T-cell (primary cell): ENCODE measurements around the gene SCAI. TPM values are rescaled to one million over a fixed set of nuclear protein-coding genes. Genes with fewer than 3 reads are reported as not detected.

Experiments
- ATAC-seq, 4 experiments: fragments of 200-7000 bp in 3 of 4; fragments of 150-1000 bp in 1 of 4; cut with Tn5 transposase; replicated peaks in 1 of 4; 1 replicate in 3 of 4; 2 replicates in 1 of 4; pipeline ENCODE4 v1.10.0; 2021; ENCODE audit warnings: moderate library complexity in 3 of 4, mild to moderate bottlenecking in 2 of 4, moderate number of reproducible peaks in 1 of 4
- CTCF ChIA-PET, 2 donors: fragments of 300-600 bp; sonication (Branson Sonifier 250); formaldehyde crosslinking; loops; one replicate each; lab custom pipeline; 2022; ENCODE audit warnings: antibody characterized with exemption in 2 of 2; lab: Charles Lee
- POLR2A ChIA-PET, 2 donors: fragments of 300-600 bp; sonication (Branson Sonifier 250); formaldehyde crosslinking; loops; one replicate each; lab custom pipeline; 2022; ENCODE audit warnings: antibody characterized with exemption in 2 of 2; lab: Charles Lee
- DNase-seq, 35 experiments: peaks; one replicate each; pipeline versions ENCODE4 v3.0.0 to v3.0.0-alpha.2; 2013 to 2023
- H3K27ac ChIP-seq: one replicate; pipeline ENCODE4 v1.5.1; 2013; ENCODE audit warnings: low read length
- H3K27me3 ChIP-seq, 2 experiments: replicated peaks in 1 of 2; 1 replicate in 1 of 2; 2 replicates in 1 of 2; pipeline versions ENCODE4 v1.6.1 to v1.7.0; 2013; ENCODE audit warnings: low read length in 1 of 2, mixed read lengths in 1 of 2; ENCODE audit not compliant: control insufficient read depth in 2 of 2, insufficient read depth in 2 of 2; ENCODE audit errors: extremely low read depth in 1 of 2
- H3K36me3 ChIP-seq, 2 donors: 1 replicate in 1 of 2; 2 replicates in 1 of 2; pipeline versions ENCODE4 v1.6.1 to v1.7.0; 2013; ENCODE audit warnings: low read length in 1 of 2; ENCODE audit not compliant: control insufficient read depth in 2 of 2, insufficient read depth in 1 of 2; ENCODE audit errors: extremely low read depth in 1 of 2
- H3K4me1 ChIP-seq, 2 experiments: 1 replicate in 1 of 2; 2 replicates in 1 of 2; pipeline versions ENCODE4 v1.6.1 to v1.7.0; 2013; ENCODE audit warnings: low read length in 2 of 2, mixed read lengths in 1 of 2; ENCODE audit not compliant: insufficient read depth in 2 of 2, control insufficient read depth in 1 of 2; ENCODE audit errors: extremely low read depth in 1 of 2
- H3K4me3 ChIP-seq, 2 donors: 1 replicate in 1 of 2; 2 replicates in 1 of 2; pipeline versions ENCODE4 v1.5.1 to v1.7.0; 2013; ENCODE audit warnings: mild to moderate bottlenecking in 2 of 2, low read length in 1 of 2, moderate library complexity in 1 of 2; ENCODE audit not compliant: control insufficient read depth in 1 of 2; ENCODE audit errors: extremely low read depth in 1 of 2
- H3K9me3 ChIP-seq: 2 replicates; pipeline ENCODE4 v1.7.0; 2013
- H3K27ac Mint-ChIP-seq, 2 donors: one replicate each; pipeline ENCODE4 v1.8.0; 2020 to 2021; ENCODE audit warnings: mild to moderate bottlenecking in 2 of 2, mixed read lengths in 2 of 2
- H3K27me3 Mint-ChIP-seq, 2 donors: one replicate each; pipeline ENCODE4 v1.8.0; 2021 to 2022; ENCODE audit warnings: mixed read lengths in 2 of 2
- H3K36me3 Mint-ChIP-seq: one replicate; pipeline ENCODE4 v1.8.0; 2021; ENCODE audit warnings: mixed read lengths
- H3K4me1 Mint-ChIP-seq, 3 donors: one replicate each; pipeline ENCODE4 v1.8.0; 2020 to 2022; ENCODE audit warnings: mixed read lengths in 3 of 3, mild to moderate bottlenecking in 1 of 3
- H3K4me3 Mint-ChIP-seq, 3 donors: one replicate each; pipeline ENCODE4 v1.8.0; 2020 to 2022; ENCODE audit warnings: mild to moderate bottlenecking in 3 of 3, mixed read lengths in 3 of 3, moderate library complexity in 3 of 3
- H3K9me3 Mint-ChIP-seq, 3 donors: one replicate each; pipeline ENCODE4 v1.8.0; 2020 to 2022; ENCODE audit warnings: mixed read lengths in 3 of 3
- WGBS: methylation state at CpG from one replicate; pipeline ENCODE4 v1.1.5; 2013; ENCODE audit warnings: missing lambda C conversion rate; ENCODE audit not compliant: insufficient coverage; 5-methylcytosine and 5-hydroxymethylcytosine counted together
- total RNA-seq, 35 experiments: library from RNA in 6 of 35; stranded (reverse) in 6 of 35; fragments of 120-200 nt in 1 of 35; gene quantifications; one replicate each; pipeline versions ENCODE4 v1.2.1 to v1.2.4 and lab custom pipeline; 2013 to 2026

The SCAI gene
- total RNA-seq, 5 donors from 2014 or later (not counting 1 experiment from before 2014, with no cell fraction given), result 11.4 to 14.3 (median 13.3) TPM

GRCh38 chr9:125106285-125106893 is 36.9 kb downstream of the SCAI start:
- H3K4me1 ChIP-seq, result no peaks in the 10 kb centered on the region
- H3K36me3 ChIP-seq, result no peaks in the 10 kb centered on the region
- Mint-ChIP-seq H3K27me3 (no peaks in the 10 kb centered on the region), H3K4me3 (no peak overlapping the region), H3K4me1 (peaks cover 8 to 22% (median 14%) of the 10 kb centered on the region in 3 donors), H3K27ac (no peak overlapping the region), H3K9me3 (peaks cover 0 to under 1% (median 0%) of the 10 kb centered on the region in 3 donors), H3K36me3 (peaks cover 3% of the 10 kb centered on the region)
- no peaks in the 10 kb centered on the region for H3K27me3 ChIP-seq
- H3K27ac ChIP-seq, result no peak overlapping the region
- POLR2A ChIA-PET, result interaction anchor here (0.6 to 0.7 kb wide), 2 partner anchors 249 to 1222 kb away, joined by 3 to 5 read pairs; no protein-coding TSS in a partner anchor
- no peak for ATAC-seq
- CTCF ChIA-PET, result no interaction called here
- no peak overlapping the region for H3K4me3 ChIP-seq
- H3K9me3 ChIP-seq, result no peaks in the 10 kb centered on the region
- DNase-seq, result no peak

- H3K9me3 ChIP-seq, result no peaks in the 10 kb centered on the region
- POLR2A ChIA-PET, result no interaction called here
- no peaks in the 10 kb centered on the region for H3K36me3 ChIP-seq
- ATAC-seq, result no peak
- H3K27me3 Mint-ChIP-seq, result no peaks in the 10 kb centered on the region
- no peak overlapping the region for H3K4me3 Mint-ChIP-seq
- DNase-seq, result no peak
- H3K4me1 Mint-ChIP-seq, result peaks cover 12 to 39% (median 14%) of the 10 kb centered on the region in 3 donors
- H3K9me3 Mint-ChIP-seq, result no peaks in the 10 kb centered on the region
- no peak overlapping the region for H3K27ac ChIP-seq
- no peak overlapping the region for H3K27ac Mint-ChIP-seq
- no peaks in the 10 kb centered on the region for H3K4me1 ChIP-seq
- CTCF ChIA-PET, result interaction anchor here in 1 of 2 donors (0.9 kb wide), 1 partner anchor 40 kb away, joined by 3 read pairs; the partner anchor contains the start of gene SCAI
- H3K36me3 Mint-ChIP-seq, result peaks cover 11% of the 10 kb centered on the region
- H3K27me3 ChIP-seq, result no peaks in the 10 kb centered on the region
- H3K4me3 ChIP-seq, result no peak overlapping the region
- WGBS, result 100% methylated on average over 1 of the region's 3 CpGs
Observed at GRCh38 chr9:125103770-125104460, 39.4 kb downstream of the SCAI start.

- H3K27me3 Mint-ChIP-seq, result no peaks in the 10 kb centered on the region
- Histone ChIP-seq H3K27me3 (no peaks in the 10 kb centered on the region), H3K36me3 (no peaks in the 10 kb centered on the region), H3K4me1 (no peaks in the 10 kb centered on the region), H3K9me3 (no peaks in the 10 kb centered on the region), H3K4me3 (no peak overlapping the region), H3K27ac (no peak overlapping the region)
- H3K9me3 Mint-ChIP-seq, result no peaks in the 10 kb centered on the region
- no peak overlapping the region for H3K27ac Mint-ChIP-seq
- ATAC-seq (no peak), DNase-seq (no peak)
- ChIA-PET CTCF (no interaction called here), POLR2A (interaction anchor here (0.6 kb wide), 2 partner anchors 179 to 1336 kb away, joined by 3 to 4 read pairs; no protein-coding TSS in a partner anchor)
- no peak overlapping the region for H3K4me3 Mint-ChIP-seq
- H3K36me3 Mint-ChIP-seq, result peaks cover 11% of the 10 kb centered on the region
- WGBS, result 100% methylated on average over 1 of the region's 1 CpG
- H3K4me1 Mint-ChIP-seq, result peaks cover 12 to 39% (median 14%) of the 10 kb centered on the region in 3 donors
Observed at GRCh38 chr9:125103021-125103420, 40.3 kb downstream of the SCAI start.

GRCh38 chr9:125100822-125101221 is 42.5 kb downstream of the SCAI start:
- ATAC-seq (no peak), DNase-seq (no peak)
- no peaks in the 10 kb centered on the region for H3K36me3 ChIP-seq
- 100% methylated on average over 1 of the region's 4 CpGs for WGBS
- no peak overlapping the region for H3K27ac Mint-ChIP-seq
- H3K4me3 ChIP-seq, result no peak overlapping the region
- no peak overlapping the region for H3K4me3 Mint-ChIP-seq
- POLR2A ChIA-PET, result interaction anchor here in 1 of 2 donors (0.5 kb wide), 1 partner anchor 513 kb away, joined by 3 read pairs; no protein-coding TSS in a partner anchor
- CTCF ChIA-PET, result no interaction called here
- H3K4me1 Mint-ChIP-seq, result peaks cover 12 to 47% (median 19%) of the 10 kb centered on the region in 3 donors
- peaks cover 15% of the 10 kb centered on the region for H3K36me3 Mint-ChIP-seq
- H3K9me3 ChIP-seq, result no peaks in the 10 kb centered on the region
- no peaks in the 10 kb centered on the region for H3K27me3 ChIP-seq
- peaks cover 0 to 4% (median 4%) of the 10 kb centered on the region in 3 donors for H3K9me3 Mint-ChIP-seq
- H3K27ac ChIP-seq, result no peak overlapping the region
- H3K27me3 Mint-ChIP-seq, result no peaks in the 10 kb centered on the region
- no peaks in the 10 kb centered on the region for H3K4me1 ChIP-seq

- no peak overlapping the region for H3K27ac ChIP-seq
- Mint-ChIP-seq H3K36me3 (peaks cover 24% of the 10 kb centered on the region), H3K9me3 (peaks cover 0 to 4% (median 4%) of the 10 kb centered on the region in 3 donors), H3K4me3 (no peak overlapping the region), H3K27me3 (no peaks in the 10 kb centered on the region), H3K4me1 (peaks cover 12 to 56% (median 19%) of the 10 kb centered on the region in 3 donors), H3K27ac (no peak overlapping the region)
- ATAC-seq, result no peak
- no peak for DNase-seq
- H3K27me3 ChIP-seq, result no peaks in the 10 kb centered on the region
- H3K4me3 ChIP-seq, result no peak overlapping the region
- no peaks in the 10 kb centered on the region for H3K36me3 ChIP-seq
- H3K4me1 ChIP-seq, result no peaks in the 10 kb centered on the region
- ChIA-PET POLR2A (no interaction called here), CTCF (no interaction called here)
- 86% methylated on average over 1 of the region's 3 CpGs for WGBS
- no peaks in the 10 kb centered on the region for H3K9me3 ChIP-seq
Observed at GRCh38 chr9:125099816-125100215, 43.5 kb downstream of the SCAI start.

GRCh38 chr9:125095821-125096443 is 47.4 kb downstream of the SCAI start:
- no peak overlapping the region for H3K4me3 ChIP-seq
- Mint-ChIP-seq H3K27ac (no peak overlapping the region), H3K4me1 (peaks cover 2 to 39% (median 12%) of the 10 kb centered on the region in 3 donors), H3K9me3 (peaks cover 0 to 4% (median 4%) of the 10 kb centered on the region in 3 donors), H3K36me3 (peaks cover 44% of the 10 kb centered on the region), H3K4me3 (no peak overlapping the region), H3K27me3 (no peaks in the 10 kb centered on the region)
- no peak overlapping the region for H3K27ac ChIP-seq
- no peaks in the 10 kb centered on the region for H3K9me3 ChIP-seq
- ATAC-seq (no peak), DNase-seq (no peak)
- H3K4me1 ChIP-seq, result no peaks in the 10 kb centered on the region
- WGBS, result no CpG with 5 or more reads among the region's 2 CpGs
- no peaks in the 10 kb centered on the region for H3K27me3 ChIP-seq
- ChIA-PET POLR2A (no interaction called here), CTCF (no interaction called here)
- H3K36me3 ChIP-seq, result no peaks in the 10 kb centered on the region
